ENCODE measurements around the gene CDKN2B-AS1. TPM values are rescaled to one million over a fixed set of nuclear protein-coding genes. Genes with fewer than 3 reads are reported as not detected.

The CDKN2B-AS1 gene
- total and polyA plus RNA-seq, 2 of the 13 experiments (the other 11 are each of a cell fraction or from before 2014, with no cell fraction given) = 0.64 to 2.3 TPM

DNA sequence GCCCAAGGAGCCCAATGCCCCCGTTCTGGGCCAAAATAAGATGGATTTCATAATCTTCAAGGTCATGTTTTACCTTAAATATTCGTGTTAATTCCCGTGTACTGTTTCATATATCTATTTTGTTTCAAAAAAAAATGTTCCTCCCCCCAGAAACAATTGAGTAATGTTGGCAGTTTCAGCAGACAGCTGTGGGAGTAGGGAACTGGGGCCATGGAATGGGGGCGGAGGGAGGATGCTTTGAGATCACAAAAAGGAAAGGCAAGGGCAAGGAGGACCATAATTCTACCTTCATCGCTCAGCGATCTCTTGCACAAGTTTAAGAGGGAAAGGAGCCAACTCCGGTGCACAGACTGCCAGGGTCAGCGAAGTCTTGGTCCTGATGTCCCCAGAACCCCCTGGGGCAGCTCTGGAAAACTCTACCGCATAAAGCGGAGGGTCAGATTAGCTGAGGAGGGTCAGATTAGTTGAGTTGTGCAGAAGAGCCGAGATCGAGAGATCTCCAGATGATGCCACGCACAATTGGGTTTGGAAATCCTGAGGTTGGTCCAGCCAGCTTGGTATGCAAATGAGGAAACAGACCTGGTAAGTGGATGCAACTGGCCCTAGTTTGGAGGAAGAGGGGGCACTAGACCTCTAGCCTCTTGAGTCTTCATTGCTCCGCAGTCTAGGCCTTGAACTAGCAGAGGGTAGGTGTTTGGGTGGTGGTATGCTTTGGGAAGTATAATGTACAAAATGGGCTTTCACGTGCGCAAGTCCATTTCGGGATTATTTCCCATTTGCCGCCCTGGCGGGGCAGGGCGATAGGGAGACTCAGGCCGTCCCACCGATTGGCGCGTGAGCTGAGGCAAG lies 24.4 kb upstream of the CDKN2B-AS1 start:
- no peaks in the 10 kb centered on the region for H3K36me3 ChIP-seq (replicated peaks in 1 of 2; ENCODE audit: control insufficient read depth in 1 of 2, insufficient read depth in 2 of 2, low read length in 2 of 2)
- no peaks in the 10 kb centered on the region for H3K9me3 ChIP-seq (ENCODE audit: low read length)
- H3K27me3 ChIP-seq (ENCODE audit: control insufficient read depth in 1 of 2, insufficient read depth in 2 of 2, low read length in 2 of 2) = peaks cover under 1 to 37% of the 10 kb centered on the region in 2 experiments; a peak in 3 of 5 replicates
- FAIRE-seq (no peak), ATAC-seq (no peak), DNase-seq (ENCODE audit: low spot score) (no peak)
- H3K79me2 ChIP-seq (ENCODE audit: insufficient read depth, low read length) = no peaks in the 10 kb centered on the region
- POLR2A ChIA-PET = no interaction called here
- TF ChIP-seq, protein P1, sequence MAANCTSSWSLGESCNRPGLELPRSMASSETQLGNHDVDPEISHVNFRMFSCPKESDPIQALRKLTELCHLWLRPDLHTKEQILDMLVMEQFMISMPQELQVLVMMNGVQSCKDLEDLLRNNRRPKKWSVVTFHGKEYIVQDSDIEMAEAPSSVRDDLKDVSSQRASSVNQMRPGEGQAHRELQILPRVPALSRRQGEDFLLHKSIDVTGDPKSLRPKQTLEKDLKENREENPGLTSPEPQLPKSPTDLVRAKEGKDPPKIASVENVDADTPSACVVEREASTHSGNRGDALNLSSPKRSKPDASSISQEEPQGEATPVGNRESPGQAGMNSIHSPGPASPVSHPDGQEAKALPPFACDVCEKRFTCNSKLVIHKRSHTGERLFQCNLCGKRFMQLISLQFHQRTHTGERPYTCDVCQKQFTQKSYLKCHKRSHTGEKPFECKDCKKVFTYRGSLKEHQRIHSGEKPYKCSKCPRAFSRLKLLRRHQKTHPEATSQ (CRISPR knock-in tag; IDR thresholded peaks at IDR 0.05; ENCODE audit: borderline replicate concordance) = no peak
- TF ChIP-seq NFKBIZ (CRISPR knock-in tag; IDR thresholded peaks at IDR 0.05) = no peak
- no peak for TF ChIP-seq ZNF225 (CRISPR knock-in tag; IDR thresholded peaks at IDR 0.05)
- TF ChIP-seq BRCA1 (CRISPR knock-in tag; IDR thresholded peaks at IDR 0.05) = no peak
- no peak for TF ChIP-seq SP5 (CRISPR knock-in tag; IDR thresholded peaks at IDR 0.05; ENCODE audit: borderline replicate concordance, low read depth)
- TF ChIP-seq ZNF263 (CRISPR knock-in tag; IDR thresholded peaks at IDR 0.05) = no peak
- TF ChIP-seq ZNF501 (CRISPR knock-in tag; IDR thresholded peaks at IDR 0.05) = no peak
- TF ChIP-seq, protein P2, sequence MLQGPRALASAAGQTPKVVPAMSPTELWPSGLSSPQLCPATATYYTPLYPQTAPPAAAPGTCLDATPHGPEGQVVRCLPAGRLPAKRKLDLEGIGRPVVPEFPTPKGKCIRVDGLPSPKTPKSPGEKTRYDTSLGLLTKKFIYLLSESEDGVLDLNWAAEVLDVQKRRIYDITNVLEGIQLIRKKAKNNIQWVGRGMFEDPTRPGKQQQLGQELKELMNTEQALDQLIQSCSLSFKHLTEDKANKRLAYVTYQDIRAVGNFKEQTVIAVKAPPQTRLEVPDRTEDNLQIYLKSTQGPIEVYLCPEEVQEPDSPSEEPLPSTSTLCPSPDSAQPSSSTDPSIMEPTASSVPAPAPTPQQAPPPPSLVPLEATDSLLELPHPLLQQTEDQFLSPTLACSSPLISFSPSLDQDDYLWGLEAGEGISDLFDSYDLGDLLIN (CRISPR knock-in tag; IDR thresholded peaks at IDR 0.05; ENCODE audit: borderline replicate concordance) = no peak
- intact Hi-C loops (cut with micrococcal nuclease; ENCODE audit: unreplicated experiment) (no loop called here), in situ Hi-C loops (cut with HindIII; ENCODE audit: extremely low pct_ligation_motif_present, low pct_unique_long_range_greater_than_20kb) (no loop called here)
- H3K27ac ChIP-seq (ENCODE audit: extremely low read length, insufficient read depth, low read length) = no peak overlapping the region
- H4K20me1 ChIP-seq (ENCODE audit: insufficient read depth, low read length) = no peaks in the 10 kb centered on the region
- no peak overlapping the region for H3K4me2 ChIP-seq (ENCODE audit: low read depth, low read length)
- no peak overlapping the region for H3K4me3 ChIP-seq (replicated peaks in 1 of 3; ENCODE audit: insufficient read depth in 1 of 3, low read depth in 2 of 3, low read length in 3 of 3)
- no TSS peak for BruUV-seq (replicated peaks)
- WGBS (ENCODE audit: low lambda C conversion rate) = 81% methylated on average over 24 of the region's 24 CpGs
- no peak overlapping the region for H3K9ac ChIP-seq (ENCODE audit: insufficient read depth, low read depth, low read length)
- peaks cover 17% of the 10 kb centered on the region for H3K4me1 ChIP-seq (ENCODE audit: insufficient read depth, low read length)
- CTCF ChIA-PET (ENCODE audit: low intra/inter-chr PET ratio, low total read pairs) = no interaction called here
- H2AFZ ChIP-seq (ENCODE audit: low read length) = no peak overlapping the region

Measured in HepG2 (cell line).